Liver (tissue), 9 donors: ENCODE results near the gene C3orf20. TPM values are rescaled to one million over a fixed set of nuclear protein-coding genes. Genes with fewer than 3 reads are reported as not detected.

Experiments used
- DNase-seq: peaks from one replicate; pipeline ENCODE4 v3.0.0-alpha.2; 2017; ENCODE audit warnings: low spot score
- H3K27ac ChIP-seq, 2 donors: one replicate each; pipeline ENCODE4 v1.7.0; 2013; ENCODE audit warnings: inconsistent platforms in 2 of 2, low read length in 2 of 2, control low read depth in 1 of 2, low read depth in 1 of 2, mild to moderate bottlenecking in 1 of 2
- H3K27me3 ChIP-seq, 4 donors: one replicate each; pipeline versions ENCODE4 v1.6.1 to v1.7.0; 2013; ENCODE audit warnings: low read length in 3 of 4, inconsistent platforms in 1 of 4, mild to moderate bottlenecking in 1 of 4, moderate library complexity in 1 of 4; ENCODE audit not compliant: control insufficient read depth in 4 of 4, insufficient read depth in 4 of 4
- H3K36me3 ChIP-seq, 4 donors: one replicate each; pipeline versions ENCODE4 v1.6.1 to v1.7.0; 2013; ENCODE audit warnings: low read length in 3 of 4, mild to moderate bottlenecking in 3 of 4, low read depth in 1 of 4, moderate library complexity in 1 of 4; ENCODE audit not compliant: control insufficient read depth in 4 of 4, insufficient read depth in 3 of 4
- H3K4me1 ChIP-seq, 4 donors: one replicate each; pipeline versions ENCODE4 v1.6.1 to v1.7.0; 2013; ENCODE audit warnings: low read length in 3 of 4, mild to moderate bottlenecking in 3 of 4, moderate library complexity in 1 of 4; ENCODE audit not compliant: control insufficient read depth in 4 of 4, insufficient read depth in 4 of 4
- H3K4me3 ChIP-seq, 3 donors: one replicate each; pipeline versions ENCODE4 v1.6.1 to v1.7.0; 2013; ENCODE audit warnings: low read length in 3 of 3, control low read depth in 1 of 3, low read depth in 1 of 3, mild to moderate bottlenecking in 1 of 3
- H3K9ac ChIP-seq, 2 donors: one replicate each; pipeline ENCODE4 v1.7.0; 2013; ENCODE audit warnings: low read length in 2 of 2, mild to moderate bottlenecking in 2 of 2, moderate library complexity in 2 of 2, control low read depth in 1 of 2, low read depth in 1 of 2
- H3K9me3 ChIP-seq, 4 donors: one replicate each; pipeline versions ENCODE4 v1.6.1 to v1.7.0; 2013; ENCODE audit warnings: low read length in 3 of 4; ENCODE audit not compliant: control insufficient read depth in 4 of 4
- CTCF ChIP-seq: fragments of 150-350 bp; IDR thresholded peaks from 2 replicates; pipeline ENCODE4 v1.5.1; 2017; ENCODE audit warnings: improper control_type of control experiment, low read depth, low read length; ENCODE audit not compliant: missing input control
- EGR1 ChIP-seq, 2 donors: IDR thresholded peaks; 2 replicates each; pipeline ENCODE4 v1.6.1; 2016 to 2018; ENCODE audit warnings: antibody characterized with exemption in 2 of 2, low read depth in 2 of 2
- FOXA2 ChIP-seq: IDR thresholded peaks from 2 replicates; pipeline ENCODE4 v1.6.1; 2016; ENCODE audit warnings: antibody characterized with exemption
- GABPA ChIP-seq, 2 donors: IDR thresholded peaks in 1 of 2; conservative IDR thresholded peaks in 1 of 2; 2 replicates each; pipeline ENCODE4 v1.6.1; 2016; ENCODE audit warnings: antibody characterized with exemption in 2 of 2, mild to moderate bottlenecking in 1 of 2, moderate library complexity in 1 of 2
- HNF4A ChIP-seq, 2 donors: conservative IDR thresholded peaks; 2 replicates each; pipeline ENCODE4 v1.6.1; 2016; ENCODE audit warnings: antibody characterized with exemption in 2 of 2, mild to moderate bottlenecking in 2 of 2
- HNF4G ChIP-seq: IDR thresholded peaks from 2 replicates; pipeline ENCODE4 v1.6.1; 2016; ENCODE audit warnings: antibody characterized with exemption
- JUND ChIP-seq, 2 donors: IDR thresholded peaks; 2 replicates each; pipeline ENCODE4 v1.6.1; 2016; ENCODE audit warnings: antibody characterized with exemption in 2 of 2
- MAX ChIP-seq: IDR thresholded peaks from 2 replicates; pipeline ENCODE4 v1.6.1; 2016; ENCODE audit warnings: antibody characterized with exemption
- NR2F2 ChIP-seq: IDR thresholded peaks from 2 replicates; pipeline ENCODE4 v1.6.1; 2016; ENCODE audit warnings: antibody characterized with exemption
- RAD21 ChIP-seq, 2 donors: IDR thresholded peaks; 2 replicates each; pipeline ENCODE4 v1.6.1; 2016; ENCODE audit warnings: antibody characterized with exemption in 2 of 2, mild to moderate bottlenecking in 2 of 2
- REST ChIP-seq: IDR thresholded peaks from 2 replicates; pipeline ENCODE4 v1.6.1; 2016; ENCODE audit warnings: antibody characterized with exemption, mild to moderate bottlenecking
- RXRA ChIP-seq, 2 donors: IDR thresholded peaks; 2 replicates each; pipeline ENCODE4 v1.6.1; 2017 to 2018; ENCODE audit warnings: antibody characterized with exemption in 2 of 2, mild to moderate bottlenecking in 1 of 2
- SP1 ChIP-seq: IDR thresholded peaks from 2 replicates; pipeline ENCODE4 v1.6.1; 2018; ENCODE audit warnings: antibody characterized with exemption, mild to moderate bottlenecking
- TAF1 ChIP-seq: conservative IDR thresholded peaks from 2 replicates; pipeline ENCODE4 v1.6.1; 2016; ENCODE audit warnings: antibody characterized with exemption, mild to moderate bottlenecking
- ZBTB33 ChIP-seq: IDR thresholded peaks from 2 replicates; pipeline ENCODE4 v1.6.1; 2016; ENCODE audit warnings: antibody characterized with exemption
- WGBS: extraction: QIAGEN DNeasy Blood & Tissue Kit; methylation state at CpG from one replicate; pipeline ENCODE4 v1.1.7; 2013; 5-methylcytosine and 5-hydroxymethylcytosine counted together
- polyA plus RNA-seq, 2 donors: library from polyadenylated mRNA; stranded (reverse) in 1 of 2; unstranded in 1 of 2; fragments of 200-250 nt in 1 of 2; fragments of >200 nt in 1 of 2; fragmentation: Nextera tagmentation in 1 of 2; extraction: Ambion mirVana in 1 of 2; gene quantifications; one replicate each; pipeline versions ENCODE4 v1.2.1 to v1.2.3, GENCODE V29; 2013 to 2015
- total RNA-seq, 2 donors: library from RNA; depleted of rRNA; stranded (reverse); fragments of >200 nt; gene quantifications; one replicate each; pipeline ENCODE4 v1.2.3, GENCODE V29; 2014
- donor health status: healthy.
- donor health status: healthy.
- donor health status: healthy.
- donor health status: healthy.
- donor health status: healthy.

Gene C3orf20
- total and polyA plus RNA-seq, 4 donors, result 0.05 to 0.08 TPM; not detected in 2

GRCh38 chr3:14789640-14790285 is 114.8 kb downstream of the C3orf20 start:
- H3K9ac ChIP-seq, result no peak overlapping the region
- H3K36me3 ChIP-seq, result no peaks in the 10 kb centered on the region
- WGBS, result 72% methylated on average over 10 of the region's 10 CpGs
- no peak overlapping the region for H3K4me3 ChIP-seq
- TF ChIP-seq GABPA (IDR thresholded peaks at IDR 0.05 in 1 of 2, conservative IDR thresholded peaks at IDR 0.05 in 1 of 2) (no peak), TAF1 (no peak), NR2F2 (no peak), JUND (IDR thresholded peaks at IDR 0.05) (no peak), ZBTB33 (no peak), HNF4G (no peak), REST (no peak)
- peaks cover 0 to 6% (median 3%) of the 10 kb centered on the region in 4 donors for H3K4me1 ChIP-seq
- no peak for DNase-seq
- no peaks in the 10 kb centered on the region for H3K27me3 ChIP-seq
- no peak overlapping the region for H3K27ac ChIP-seq
- H3K9me3 ChIP-seq, result no peaks in the 10 kb centered on the region

GRCh38 chr3:14791343-14791945 is 116.5 kb downstream of the C3orf20 start:
- Histone ChIP-seq H3K27ac (no peak overlapping the region), H3K27me3 (no peaks in the 10 kb centered on the region), H3K9ac (no peak overlapping the region), H3K36me3 (no peaks in the 10 kb centered on the region), H3K9me3 (no peaks in the 10 kb centered on the region), H3K4me1 (peaks cover 0 to 6% (median 3%) of the 10 kb centered on the region in 4 donors), H3K4me3 (no peak overlapping the region)
- WGBS, result 16% methylated on average over 15 of the region's 15 CpGs
- peak; percentile 71 for DNase-seq
- TF ChIP-seq JUND (IDR thresholded peaks at IDR 0.05) (no peak), HNF4A (conservative IDR thresholded peaks at IDR 0.05) (peak; percentile 2 to 27), CTCF (peak; percentile 83), SP1 (no peak), RAD21 (IDR thresholded peaks at IDR 0.05) (peak; percentile 97 to 99), REST (no peak), MAX (no peak), EGR1 (IDR thresholded peaks at IDR 0.05; ENCODE audit: low read depth in 2 of 2) (no peak), GABPA (IDR thresholded peaks at IDR 0.05 in 1 of 2, conservative IDR thresholded peaks at IDR 0.05 in 1 of 2) (no peak), RXRA (IDR thresholded peaks at IDR 0.05) (peak; percentile 17 to 42), FOXA2 (no peak)
